ENCODE data around the gene SLC25A23. TPM values are rescaled to one million over a fixed set of nuclear protein-coding genes. Genes with fewer than 3 reads are reported as not detected.

Gene SLC25A23
- total and polyA plus RNA-seq, 2 of the 8 experiments (the other 6 are each of a cell fraction or from before 2014, with no cell fraction given) = 18.0 to 48.1 TPM

- Histone ChIP-seq H3K23me2 (ENCODE audit: low read depth, low read length) (peaks cover 10% of the 10 kb centered on the region), H4K5ac (ENCODE audit: insufficient read length, low read depth, low read length) (no peak overlapping the region), H2AFZ (ENCODE audit: low read length) (no peak overlapping the region), H4K20me1 (replicated peaks in 1 of 2; ENCODE audit: control insufficient read depth in 1 of 2, insufficient read depth in 2 of 2, low read length in 2 of 2) (peaks cover 0 to 8% of the 10 kb centered on the region in 2 experiments), H3K27me3 (replicated peaks in 1 of 4; ENCODE audit: control insufficient read depth in 3 of 4, extremely low read depth in 1 of 4, insufficient read depth in 3 of 4, low read length in 3 of 4) (peaks cover 0 to 12% (median 9%) of the 10 kb centered on the region in 4 experiments; a peak in 6 of 7 replicates), H3K27ac (ENCODE audit: low read depth, low read length) (no peak overlapping the region), H2BK15ac (ENCODE audit: low read length) (no peak overlapping the region), H3K9me3 (ENCODE audit: insufficient read depth in 2 of 2, low read depth in 1 of 2, low read length in 1 of 2) (no peaks in the 10 kb centered on the region), H3K56ac (replicated peaks; ENCODE audit: insufficient read length, low read depth, low read length) (no peak overlapping the region), H4K91ac (replicated peaks; ENCODE audit: insufficient read length, low read length) (no peak overlapping the region), H2BK20ac (ENCODE audit: low read length) (no peak overlapping the region), H4K8ac (ENCODE audit: extremely low read depth, insufficient read depth, low read length) (no peak overlapping the region), H3K23ac (ENCODE audit: insufficient read length) (no peak overlapping the region), H2BK5ac (ENCODE audit: low read depth, low read length) (no peak overlapping the region), H3K79me1 (ENCODE audit: low read depth, low read length) (no peaks in the 10 kb centered on the region; the same call in 1 of the 2 replicates), H3K4me2 (ENCODE audit: insufficient read depth in 1 of 2, low read depth in 2 of 2, low read length in 2 of 2) (no peak overlapping the region), H2BK120ac (replicated peaks; ENCODE audit: low read depth, low read length) (no peak overlapping the region), H3K4ac (replicated peaks; ENCODE audit: insufficient read length, low read depth, low read length) (no peak overlapping the region), H3K9ac (replicated peaks in 1 of 4; ENCODE audit: extremely low read depth in 1 of 4, low read depth in 3 of 4, low read length in 3 of 4) (0 out of 7 replicates have a peak overlapping the region, but pooled peaks of 1 of the 4 experiments have one; percentile 1), H3K18ac (ENCODE audit: extremely low read depth, low read length) (no peak overlapping the region), H2AK5ac (ENCODE audit: low read depth, low read length) (no peak overlapping the region), H3K14ac (ENCODE audit: insufficient read length) (no peak overlapping the region), H2BK12ac (ENCODE audit: low read depth, low read length) (no peak overlapping the region), H3K79me2 (ENCODE audit: control insufficient read depth in 1 of 2, insufficient read depth in 2 of 2, low read length in 2 of 2) (no peaks in the 10 kb centered on the region), H3K4me3 (ENCODE audit: extremely low read depth in 1 of 4, insufficient read depth in 2 of 4, low read depth in 3 of 4, low read length in 4 of 4) (no peak overlapping the region), H3K4me1 (replicated peaks in 1 of 4; ENCODE audit: control insufficient read depth in 3 of 4, insufficient read depth in 4 of 4, low read length in 3 of 4) (peaks cover 0 to 11% (median 0%) of the 10 kb centered on the region in 4 experiments; a peak in 3 of 7 replicates), H3K36me3 (ENCODE audit: control insufficient read depth in 2 of 4, insufficient read depth in 4 of 4, low read length in 3 of 4) (peaks cover 0 to 8% (median 3%) of the 10 kb centered on the region in 4 experiments; a peak in 2 of 8 replicates)
- 80% methylated on average over 14 of the region's 14 CpGs; no CpG with 5 or more reads in 1 of the 2 experiments for WGBS, 2 experiments (ENCODE audit: extremely low coverage in 1 of 2, insufficient coverage in 1 of 2, insufficient read length in 1 of 2, insufficient replicate concordance in 2 of 2, low coverage in 1 of 2, low lambda C conversion rate in 2 of 2, missing lambda C conversion rate in 1 of 2)
- ChIA-PET CTCF (ENCODE audit: partially characterized antibody) (no interaction called here), POLR2A (ENCODE audit: partially characterized antibody) (interaction anchor here (0.5 to 1.0 kb wide), 3 partner anchors 15 to 330 kb away, joined by 3 to 4 read pairs (median 3); no protein-coding TSS in a partner anchor)
- DNase-seq (ENCODE audit: low read depth in 1 of 2, low spot score in 2 of 2) (no peak), FAIRE-seq (no peak)
- TF ChIP-seq TAF7 (optimal IDR thresholded peaks at IDR 0.05; ENCODE audit: borderline replicate concordance, low read depth, low read length) (no peak), BCL11A (IDR thresholded peaks at IDR 0.05; ENCODE audit: low read depth in 2 of 2, low read length in 2 of 2) (no peak), KDM1A (IDR thresholded peaks at IDR 0.05; ENCODE audit: borderline replicate concordance, low read length) (no peak), TCF12 (IDR thresholded peaks at IDR 0.05; ENCODE audit: low read depth, low read length) (no peak), CTCF (IDR thresholded peaks at IDR 0.05; ENCODE audit: control extremely low read depth in 1 of 3, insufficient read depth in 1 of 3, low read depth in 1 of 3, low read length in 3 of 3) (no peak), POU5F1 (IDR thresholded peaks at IDR 0.05; ENCODE audit: low read depth, low read length) (no peak), CREB1 (IDR thresholded peaks at IDR 0.05) (no peak), CBX5 (IDR thresholded peaks at IDR 0.05; ENCODE audit: low read depth, low read length) (no peak), RAD21 (IDR thresholded peaks at IDR 0.05 in 1 of 2, conservative IDR thresholded peaks at IDR 0.05 in 1 of 2; ENCODE audit: low read depth in 2 of 2, low read length in 2 of 2) (no peak), RFX5 (IDR thresholded peaks at IDR 0.05; ENCODE audit: borderline replicate concordance, low read depth, low read length) (no peak), RBBP5 (IDR thresholded peaks at IDR 0.05; ENCODE audit: borderline replicate concordance, low read depth, low read length) (no peak)
Observed at GRCh38 chr19:6471076-6471475, 11.5 kb upstream of the SLC25A23 start.
